ENCODE results near the gene GATC. TPM values are rescaled to one million over a fixed set of nuclear protein-coding genes. Genes with fewer than 3 reads are reported as not detected.

GATC gene
- total and polyA plus RNA-seq, 10 of the 15 experiments (the other 5 are each of a cell fraction or from before 2014, with no cell fraction given): 5.1 to 40.3 (median 22.9) TPM

GRCh38 chr12:120416490-120417216, 29.6 kb upstream of the GATC start:
- no peaks in the 10 kb centered on the region for H4K20me1 ChIP-seq (ENCODE audit: control insufficient read depth, insufficient read depth)
- ChIA-PET RAD21 (ENCODE audit: unreplicated experiment) (no interaction called here), CTCF (interaction anchor here (0.8 to 1.8 kb wide), 2 partner anchors 12 to 49 kb away, joined by 4 to 5 read pairs; no protein-coding TSS in a partner anchor), SMC1A (ENCODE audit: uncharacterized antibody, unreplicated experiment) (no interaction called here), POLR2A (no interaction called here)
- no peak overlapping the region for H3K4me2 ChIP-seq (ENCODE audit: control insufficient read depth, insufficient read depth)
- no peak overlapping the region for H2AFZ ChIP-seq (ENCODE audit: control insufficient read depth, low read depth, low read length)
- H3K9ac ChIP-seq (ENCODE audit: control insufficient read depth, insufficient read depth, low read length): no peak overlapping the region
- no peaks in the 10 kb centered on the region for H3K27me3 ChIP-seq (replicated peaks in 1 of 2; ENCODE audit: control insufficient read depth in 2 of 2, insufficient read depth in 2 of 2, low read length in 1 of 2)
- no peak for FAIRE-seq
- no peaks in the 10 kb centered on the region for H3K4me1 ChIP-seq (ENCODE audit: control insufficient read depth, insufficient read depth, low read length)
- in situ Hi-C loops (cut with MboI) (no loop called here), intact Hi-C loops (cut with micrococcal nuclease; ENCODE audit: unreplicated experiment) (no loop called here)
- BruUV-seq (replicated peaks): no TSS peak
- ATAC-seq: no peak
- no peaks in the 10 kb centered on the region for H3K79me2 ChIP-seq (ENCODE audit: control insufficient read depth, insufficient read depth, low read length)
- no peak overlapping the region for H3K4me3 ChIP-seq
- H3K27ac ChIP-seq (ENCODE audit: control insufficient read depth, insufficient read depth): no peak overlapping the region
- H3K9me3 ChIP-seq (replicated peaks; ENCODE audit: control insufficient read depth, insufficient read depth, low read length): no peaks in the 10 kb centered on the region
- WGBS (ENCODE audit: insufficient coverage, insufficient replicate concordance, low lambda C conversion rate, missing lambda C conversion rate): 61% methylated on average over 7 of the region's 7 CpGs
- H3K36me3 ChIP-seq (ENCODE audit: control insufficient read depth in 2 of 2, insufficient read depth in 2 of 2, low read length in 1 of 2): no peaks in the 10 kb centered on the region
- DNase-seq (ENCODE audit: low read depth, low spot score): no peak
- TF ChIP-seq NR2F1 (conservative IDR thresholded peaks at IDR 0.05): no peak
- no peak for TF ChIP-seq KDM1A (IDR thresholded peaks at IDR 0.05; ENCODE audit: borderline replicate concordance)
- TF ChIP-seq RELB (IDR thresholded peaks at IDR 0.05; ENCODE audit: low read depth): no peak
- TF ChIP-seq EED (IDR thresholded peaks at IDR 0.05; ENCODE audit: low read depth): no peak
- TF ChIP-seq HDGF (IDR thresholded peaks at IDR 0.05): no peak
- TF ChIP-seq SUPT20H (IDR thresholded peaks at IDR 0.05; ENCODE audit: borderline replicate concordance, control insufficient read depth, low read depth, low read length): no peak
- no peak for TF ChIP-seq ZNF207 (IDR thresholded peaks at IDR 0.05; ENCODE audit: borderline replicate concordance)
- no peak for TF ChIP-seq BCL3 (IDR thresholded peaks at IDR 0.05; ENCODE audit: borderline replicate concordance, insufficient read depth, low read depth, low read length, poor library complexity, severe bottlenecking)
- TF ChIP-seq CUX1 (IDR thresholded peaks at IDR 0.05; ENCODE audit: insufficient replicate concordance, low read depth, low read length): no peak
- TF ChIP-seq NFIC (IDR thresholded peaks at IDR 0.05; ENCODE audit: low read depth, low read length): no peak
- TF ChIP-seq MLLT1 (IDR thresholded peaks at IDR 0.05): no peak
- TF ChIP-seq ZNF217 (IDR thresholded peaks at IDR 0.05): no peak
- TF ChIP-seq FOXM1 (IDR thresholded peaks at IDR 0.05; ENCODE audit: low read depth, low read length): no peak
- no peak for TF ChIP-seq MTA2 (IDR thresholded peaks at IDR 0.05; ENCODE audit: low read depth)
- TF ChIP-seq RB1 (IDR thresholded peaks at IDR 0.05; ENCODE audit: borderline replicate concordance): no peak

Data from GM12878 (cell line).